ENCODE measurements around the gene ELMO1. TPM values are rescaled to one million over a fixed set of nuclear protein-coding genes. Genes with fewer than 3 reads are reported as not detected.

Gene ELMO1
- total RNA-seq, 1 donor from 2014 or later: 29.4 TPM

DNA sequence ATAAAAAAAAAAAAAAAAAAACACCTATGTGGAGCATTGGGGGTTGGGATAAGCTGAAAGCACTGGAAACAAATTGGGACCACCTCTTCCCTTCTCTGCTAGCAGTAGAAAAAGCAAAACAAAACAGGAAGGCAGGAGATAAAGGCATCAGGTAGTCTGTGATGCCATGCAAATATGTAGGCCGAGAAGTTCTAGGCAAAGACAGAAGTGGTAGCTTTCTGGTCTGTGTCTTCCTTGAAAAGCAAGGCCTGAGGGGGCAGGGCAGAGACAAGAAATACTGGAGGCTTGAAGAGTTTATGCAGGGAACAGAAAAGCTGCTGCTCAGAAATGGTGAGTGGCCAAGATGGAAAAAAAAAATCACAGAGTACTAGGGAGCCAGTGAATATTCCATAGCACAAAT lies 111.1 kb downstream of the ELMO1 start:
- Mint-ChIP-seq H3K4me1 (ENCODE audit: unreplicated experiment) (no peaks in the 10 kb centered on the region), H3K27ac (no peak overlapping the region), H3K36me3 (no peaks in the 10 kb centered on the region), H3K27me3 (no peaks in the 10 kb centered on the region), H3K4me3 (no peak overlapping the region), H3K9me3 (peaks cover 7% of the 10 kb centered on the region)
- DNase-seq (ENCODE audit: extremely low spot score, unreplicated experiment): no peak
- TF ChIP-seq, protein P1, sequence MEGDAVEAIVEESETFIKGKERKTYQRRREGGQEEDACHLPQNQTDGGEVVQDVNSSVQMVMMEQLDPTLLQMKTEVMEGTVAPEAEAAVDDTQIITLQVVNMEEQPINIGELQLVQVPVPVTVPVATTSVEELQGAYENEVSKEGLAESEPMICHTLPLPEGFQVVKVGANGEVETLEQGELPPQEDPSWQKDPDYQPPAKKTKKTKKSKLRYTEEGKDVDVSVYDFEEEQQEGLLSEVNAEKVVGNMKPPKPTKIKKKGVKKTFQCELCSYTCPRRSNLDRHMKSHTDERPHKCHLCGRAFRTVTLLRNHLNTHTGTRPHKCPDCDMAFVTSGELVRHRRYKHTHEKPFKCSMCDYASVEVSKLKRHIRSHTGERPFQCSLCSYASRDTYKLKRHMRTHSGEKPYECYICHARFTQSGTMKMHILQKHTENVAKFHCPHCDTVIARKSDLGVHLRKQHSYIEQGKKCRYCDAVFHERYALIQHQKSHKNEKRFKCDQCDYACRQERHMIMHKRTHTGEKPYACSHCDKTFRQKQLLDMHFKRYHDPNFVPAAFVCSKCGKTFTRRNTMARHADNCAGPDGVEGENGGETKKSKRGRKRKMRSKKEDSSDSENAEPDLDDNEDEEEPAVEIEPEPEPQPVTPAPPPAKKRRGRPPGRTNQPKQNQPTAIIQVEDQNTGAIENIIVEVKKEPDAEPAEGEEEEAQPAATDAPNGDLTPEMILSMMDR (conservative IDR thresholded peaks at IDR 0.05): no peak

DNA sequence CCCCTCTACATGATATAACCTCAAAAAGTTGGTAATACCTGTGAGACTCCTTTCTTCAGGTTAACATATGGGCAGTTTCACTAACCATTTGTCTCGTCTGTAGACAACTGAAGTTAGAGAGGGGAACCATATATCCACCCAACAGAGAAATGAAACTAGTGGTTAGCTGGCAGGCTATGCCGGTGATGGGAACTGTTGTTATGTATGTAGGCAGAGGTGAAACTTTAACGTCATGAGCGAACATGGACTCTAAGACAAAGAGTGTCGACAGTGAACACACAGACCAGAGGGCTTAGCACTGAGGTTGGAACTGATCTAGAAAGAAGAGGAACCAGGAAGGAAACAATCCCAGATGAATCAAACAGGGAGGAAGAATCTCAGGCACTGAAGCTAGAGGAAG lies 112.4 kb downstream of the ELMO1 start:
- DNase-seq (ENCODE audit: extremely low spot score, unreplicated experiment): no peak
- peaks cover 7% of the 10 kb centered on the region for H3K9me3 Mint-ChIP-seq
- no peak overlapping the region for H3K27ac Mint-ChIP-seq
- TF ChIP-seq, protein P1 (conservative IDR thresholded peaks at IDR 0.05): no peak
- H3K4me3 Mint-ChIP-seq: no peak overlapping the region
- H3K36me3 Mint-ChIP-seq: no peaks in the 10 kb centered on the region
- no peaks in the 10 kb centered on the region for H3K27me3 Mint-ChIP-seq
- no peaks in the 10 kb centered on the region for H3K4me1 Mint-ChIP-seq (ENCODE audit: unreplicated experiment)

DNA sequence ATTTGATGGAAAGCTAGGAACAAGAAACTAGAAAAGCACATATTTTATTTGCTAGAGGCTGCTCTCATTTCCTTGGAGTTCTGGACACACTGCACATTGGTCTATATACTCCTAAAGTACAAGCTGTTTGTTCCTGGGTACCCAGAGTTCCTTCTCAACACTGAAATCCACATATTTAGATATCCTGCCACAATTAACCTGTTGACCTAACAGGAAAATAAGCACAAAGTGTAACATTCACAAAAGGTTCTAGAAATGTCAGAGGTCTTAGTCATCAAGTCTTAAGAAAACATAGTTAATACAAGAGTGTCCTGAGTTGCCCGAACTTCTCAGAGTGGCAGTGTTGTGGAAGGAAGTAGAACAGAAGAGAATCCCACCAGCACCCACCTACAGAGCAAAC lies 115.6 kb downstream of the ELMO1 start:
- Mint-ChIP-seq H3K4me1 (ENCODE audit: unreplicated experiment) (no peaks in the 10 kb centered on the region), H3K27me3 (no peaks in the 10 kb centered on the region), H3K4me3 (no peak overlapping the region), H3K27ac (no peak overlapping the region), H3K9me3 (peaks cover 7% of the 10 kb centered on the region), H3K36me3 (no peaks in the 10 kb centered on the region)
- TF ChIP-seq, protein P1 (conservative IDR thresholded peaks at IDR 0.05): no peak
- no peak for DNase-seq (ENCODE audit: extremely low spot score, unreplicated experiment)

DNA sequence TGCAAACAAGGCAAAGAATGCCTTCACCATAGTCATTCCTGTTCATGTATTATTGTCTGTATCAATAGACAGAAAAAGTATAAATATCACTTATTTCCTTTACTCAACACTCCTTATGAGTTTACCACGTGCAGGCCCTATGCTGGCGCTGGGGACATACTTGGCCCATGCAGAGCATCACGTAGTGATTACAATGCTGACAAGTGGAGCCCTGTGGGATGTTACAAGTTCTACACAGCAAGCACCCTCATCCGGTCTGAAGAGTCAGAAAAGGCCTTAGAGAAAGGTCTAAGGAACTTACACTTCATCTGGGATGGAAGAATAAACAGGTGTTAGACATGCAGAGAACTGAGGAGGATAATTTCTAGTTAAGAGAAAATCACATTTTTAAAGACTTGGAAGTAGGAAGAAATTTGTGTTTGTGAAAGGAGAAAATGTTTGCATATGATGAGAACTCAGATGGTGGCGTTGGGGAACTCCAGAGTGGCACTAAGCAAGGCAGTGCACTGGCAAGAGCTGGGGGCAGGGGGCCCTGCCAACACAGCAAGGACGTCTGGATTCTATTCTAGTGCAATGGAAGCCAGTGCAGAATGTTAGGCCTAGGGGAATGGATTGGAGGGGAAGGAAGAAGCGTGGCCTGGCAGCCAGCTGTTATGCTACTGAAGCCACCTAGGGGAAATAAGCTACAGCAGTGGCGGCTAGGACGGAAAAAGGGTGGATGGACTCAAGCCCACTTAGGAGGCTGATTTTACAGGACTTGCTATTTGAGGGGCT lies 116.2 kb downstream of the ELMO1 start:
- Mint-ChIP-seq H3K9me3 (peaks cover 7% of the 10 kb centered on the region), H3K36me3 (no peaks in the 10 kb centered on the region)
- TF ChIP-seq, protein P1 (conservative IDR thresholded peaks at IDR 0.05): no peak

DNA sequence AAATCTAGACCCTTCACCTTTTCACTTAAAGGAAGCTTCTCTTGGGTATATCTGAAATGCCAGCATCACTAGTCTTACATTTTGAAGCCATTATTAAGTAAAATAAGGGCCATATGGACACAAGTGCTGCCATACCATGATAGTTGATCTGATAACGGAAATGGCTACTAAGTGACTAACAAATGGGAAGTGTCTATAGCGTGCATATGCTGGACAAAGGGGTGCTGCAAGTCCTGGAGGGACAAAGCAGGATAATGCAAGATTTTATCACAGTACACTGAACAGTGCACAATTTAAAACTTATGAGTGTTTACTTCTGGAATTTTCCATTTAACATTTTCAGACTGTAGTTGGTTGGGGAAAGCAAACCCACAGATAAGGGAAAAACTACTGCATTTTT lies 117.9 kb downstream of the ELMO1 start:
- H3K4me1 Mint-ChIP-seq (ENCODE audit: unreplicated experiment): peaks cover 4% of the 10 kb centered on the region
- no peaks in the 10 kb centered on the region for H3K27me3 Mint-ChIP-seq
- no peaks in the 10 kb centered on the region for H3K36me3 Mint-ChIP-seq
- no peak overlapping the region for H3K27ac Mint-ChIP-seq
- no peak for DNase-seq (ENCODE audit: extremely low spot score, unreplicated experiment)
- no peaks in the 10 kb centered on the region for H3K9me3 Mint-ChIP-seq
- H3K4me3 Mint-ChIP-seq: no peak overlapping the region
- TF ChIP-seq, protein P1 (conservative IDR thresholded peaks at IDR 0.05): no peak

More for the DNA sequence above, 116.2 kb downstream of the ELMO1 start:
- Mint-ChIP-seq H3K27me3 (no peaks in the 10 kb centered on the region), H3K4me3 (no peak overlapping the region), H3K27ac (no peak overlapping the region), H3K4me1 (ENCODE audit: unreplicated experiment) (no peaks in the 10 kb centered on the region)
- DNase-seq (ENCODE audit: extremely low spot score, unreplicated experiment): no peak

All from type B pancreatic cell (in vitro differentiated cells).